ENCODE data around the gene TADA2A.
A peak's percentile ranks its signal among the peaks of the same experiment; 100 is the strongest.

TADA2A gene

GRCh38 chr17:37519251-37519985 is 112.7 kb downstream of the TADA2A start:
- FAIRE-seq = no peak

GRCh38 chr17:37520174-37520573 is 113.5 kb downstream of the TADA2A start:
- FAIRE-seq (no peak), DNase-seq (ENCODE audit: insufficient read length, low spot score) (no peak)

More at GRCh38 chr17:37519251-37519985, 112.7 kb downstream of the TADA2A start:
- no peak for DNase-seq (ENCODE audit: insufficient read length, low spot score)

GRCh38 chr17:37521821-37522220 is 115.1 kb downstream of the TADA2A start:
- no peak for DNase-seq (ENCODE audit: insufficient read length, low spot score)
- FAIRE-seq = no peak

- DNase-seq (ENCODE audit: insufficient read length, low spot score) (no peak), FAIRE-seq (no peak)
These were observed 117.1 kb downstream of the TADA2A start for GRCh38 chr17:37523715-37524219.

GRCh38 chr17:37527249-37527851 is 120.7 kb downstream of the TADA2A start:
- FAIRE-seq (no peak), DNase-seq (ENCODE audit: insufficient read length, low spot score) (peak; percentile 40)
